GM19193 (cell line): ENCODE data around the gene MRM2.

Experiments
- POLR2A ChIP-seq: IDR thresholded peaks from 4 replicates; pipeline ENCODE4 v1.6.1; 2011; ENCODE audit not compliant: insufficient read depth, insufficient read length; ENCODE audit errors: extremely low read depth

Gene MRM2

GRCh38 chr7:2272031-2272430 lies 30.0 kb upstream of the MRM2 start:
- no peak for TF ChIP-seq POLR2A

GRCh38 chr7:2271273-2272026 lies 29.4 kb upstream of the MRM2 start:
- no peak for TF ChIP-seq POLR2A

DNA sequence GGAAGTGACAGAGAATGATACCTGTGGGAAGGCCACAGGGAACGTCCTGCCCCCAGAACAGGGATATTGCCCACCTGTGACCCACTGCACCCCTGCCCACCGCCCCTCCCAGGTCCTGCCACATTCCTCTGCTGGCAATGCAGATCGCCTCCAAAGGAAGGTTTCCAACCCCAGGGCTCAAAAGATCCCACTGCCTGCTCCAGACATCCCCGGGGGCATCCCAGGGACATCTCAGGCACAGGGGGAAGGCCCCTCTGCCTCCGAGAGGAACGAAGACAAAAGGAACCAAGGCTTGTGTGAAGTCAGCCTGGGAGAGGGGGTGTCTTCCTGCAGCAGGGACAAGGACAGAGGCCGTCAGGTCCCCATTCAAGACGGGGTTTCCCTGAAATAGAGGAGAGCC lies 28.5 kb upstream of the MRM2 start:
- TF ChIP-seq POLR2A, result no peak

- no peak for TF ChIP-seq POLR2A
Observed at GRCh38 chr7:2269991-2270460, 28.0 kb upstream of the MRM2 start.

DNA sequence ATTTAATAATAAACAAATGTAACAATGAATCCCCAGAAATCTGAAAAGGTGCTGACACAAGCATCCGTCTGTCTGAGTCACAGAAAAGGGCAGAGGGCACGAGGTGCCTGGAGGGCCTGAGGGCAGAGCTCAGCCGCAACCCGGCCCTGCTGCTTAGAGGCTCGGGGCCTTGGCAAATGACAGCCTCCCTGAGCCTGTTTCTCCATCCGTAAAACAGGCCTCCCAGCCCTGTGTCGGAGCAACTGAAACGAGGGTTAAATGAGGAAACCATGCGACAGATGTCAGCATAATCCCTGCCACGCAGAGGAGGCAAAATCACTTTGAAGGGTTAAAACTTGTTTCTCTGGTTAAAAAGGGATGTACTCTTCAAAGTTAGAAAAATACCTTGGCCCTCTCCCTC lies 24.9 kb upstream of the MRM2 start:
- no peak for TF ChIP-seq POLR2A

- TF ChIP-seq POLR2A, result no peak
Observed at GRCh38 chr7:2264158-2264557, 22.2 kb upstream of the MRM2 start.

- TF ChIP-seq POLR2A, result no peak
Observed at GRCh38 chr7:2263176-2263575, 21.2 kb upstream of the MRM2 start.

- TF ChIP-seq POLR2A, result no peak
Observed at GRCh38 chr7:2261611-2262010, 19.6 kb upstream of the MRM2 start.

- no peak for TF ChIP-seq POLR2A
Observed at GRCh38 chr7:2260820-2261219, 18.8 kb upstream of the MRM2 start.

DNA sequence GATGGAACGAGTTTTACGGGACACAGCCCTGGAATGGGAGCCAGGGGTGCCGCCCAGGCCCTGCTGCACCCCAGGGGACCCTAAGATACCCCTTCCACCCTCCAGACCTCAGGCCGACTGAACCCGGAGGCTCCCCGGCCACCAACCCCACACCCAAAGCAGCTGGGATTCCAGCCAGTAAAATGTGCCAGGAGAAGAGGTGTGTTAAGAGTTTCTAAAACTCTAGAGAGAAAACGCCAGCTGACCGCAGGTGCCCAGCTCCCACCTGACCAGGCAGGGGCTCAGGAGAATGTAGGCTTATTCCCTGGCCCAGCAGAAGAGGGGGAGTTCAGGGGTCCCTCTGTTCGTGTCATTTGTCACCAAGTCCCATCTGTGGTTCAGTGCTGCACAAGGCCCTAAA lies 17.5 kb upstream of the MRM2 start:
- no peak for TF ChIP-seq POLR2A

GRCh38 chr7:2258661-2259365 lies 16.8 kb upstream of the MRM2 start:
- no peak for TF ChIP-seq POLR2A

GRCh38 chr7:2257651-2258050 lies 15.6 kb upstream of the MRM2 start:
- no peak for TF ChIP-seq POLR2A

- TF ChIP-seq POLR2A, result no peak
Observed at GRCh38 chr7:2257046-2257551, 15.1 kb upstream of the MRM2 start.

GRCh38 chr7:2256306-2257045 lies 14.5 kb upstream of the MRM2 start:
- peak; percentile 3 for TF ChIP-seq POLR2A
